HEK293 (cell line): Measurements from ENCODE around the gene CTBP2.

Experiments
- CTCF ChIP-seq: fragments of 450-650 bp; formaldehyde crosslinking; IDR thresholded peaks from 2 replicates; pipeline ENCODE4 v1.5.1; 2016; ENCODE audit warnings: missing biosample characterization, missing genetic modification characterization
- FEZF1 ChIP-seq: fragments of 450-650 bp; formaldehyde crosslinking; IDR thresholded peaks from 2 replicates; pipeline ENCODE4 v1.5.1; 2016; ENCODE audit warnings: missing biosample characterization, missing genetic modification characterization
- GLIS2 ChIP-seq: fragments of 450-650 bp; formaldehyde crosslinking; IDR thresholded peaks from 2 replicates; pipeline ENCODE4 v1.5.1; 2016; ENCODE audit warnings: missing biosample characterization, missing genetic modification characterization
- PBX3 ChIP-seq: sonication (generic); formaldehyde crosslinking; IDR thresholded peaks from 2 replicates; pipeline ENCODE4 v1.8.1; 2022; ENCODE audit warnings: mild to moderate bottlenecking, moderate library complexity, missing genetic modification reagents
- ZNF654 ChIP-seq: fragments of 450-650 bp; formaldehyde crosslinking; IDR thresholded peaks from 2 replicates; pipeline ENCODE4 v1.5.1; 2016; ENCODE audit warnings: low read depth, missing biosample characterization, missing genetic modification characterization
- ZNF670 ChIP-seq: fragments of 450-650 bp; formaldehyde crosslinking; IDR thresholded peaks from 2 replicates; pipeline ENCODE4 v1.5.1; 2016; ENCODE audit warnings: missing biosample characterization, missing genetic modification characterization, low read depth

- no peak for TF ChIP-seq CTCF (tag by site-specific recombination)
- no peak for TF ChIP-seq FEZF1
- TF ChIP-seq ZNF654 (tag by site-specific recombination) = no peak
- no peak for TF ChIP-seq PBX3 (CRISPR knock-in tag)
- no peak for TF ChIP-seq GLIS2 (tag by site-specific recombination)
- no peak for TF ChIP-seq ZNF670 (tag by site-specific recombination)
Observed at GRCh38 chr10:125148528-125148927, 11.8 kb downstream of the CTBP2 start.
